Measurements from ENCODE around the gene CATSPERD.
"Not testable (repeated sequence)": the region's sequence is repeated elsewhere in the genome, so short reads cannot be mapped to it uniquely, and the experiment has no call there.

The CATSPERD gene

GRCh38 chr19:5697022-5697889, 23.2 kb upstream of the CATSPERD start:
- no peak for DNase-seq (ENCODE audit: low read depth)

- DNase-seq (ENCODE audit: low read depth) = no peak
These were observed 22.4 kb upstream of the CATSPERD start for GRCh38 chr19:5697890-5698634.

- DNase-seq (ENCODE audit: low read depth) = no peak
These were observed 21.6 kb upstream of the CATSPERD start for GRCh38 chr19:5698635-5699422.

- DNase-seq (ENCODE audit: low read depth) = no peak
These were observed 19.9 kb upstream of the CATSPERD start for GRCh38 chr19:5700455-5701092.

GRCh38 chr19:5702053-5702410, 18.4 kb upstream of the CATSPERD start:
- DNase-seq (ENCODE audit: low read depth) = not testable (repeated sequence)

GRCh38 chr19:5703819-5704818, 16.3 kb upstream of the CATSPERD start:
- no peak for DNase-seq (ENCODE audit: low read depth)

GRCh38 chr19:5705552-5705951, 14.9 kb upstream of the CATSPERD start:
- no peak for DNase-seq (ENCODE audit: low read depth)

GRCh38 chr19:5706876-5707573, 13.4 kb upstream of the CATSPERD start:
- no peak for DNase-seq (ENCODE audit: low read depth)

- DNase-seq (ENCODE audit: low read depth) = no peak
These were observed 12.6 kb upstream of the CATSPERD start for GRCh38 chr19:5707576-5708575.

- DNase-seq (ENCODE audit: low read depth) = no peak
These were observed 9.4 kb upstream of the CATSPERD start for GRCh38 chr19:5711025-5711424.

- DNase-seq (ENCODE audit: low read depth) = no peak
These were observed 8.7 kb upstream of the CATSPERD start for GRCh38 chr19:5711713-5712161.

GRCh38 chr19:5713228-5713627, 7.2 kb upstream of the CATSPERD start:
- no peak for DNase-seq (ENCODE audit: low read depth)

- DNase-seq (ENCODE audit: low read depth) = no peak
These were observed 5.6 kb upstream of the CATSPERD start for GRCh38 chr19:5714816-5715215.

- DNase-seq (ENCODE audit: low read depth) = no peak
These were observed 3.1 kb upstream of the CATSPERD start for GRCh38 chr19:5717215-5717935.

- peak; percentile 34 for DNase-seq (ENCODE audit: low read depth)
These were observed 2.3 kb upstream of the CATSPERD start for GRCh38 chr19:5718037-5718578.

GRCh38 chr19:5718579-5719273, 1.7 kb upstream of the CATSPERD start:
- peak; percentile 77 for DNase-seq (ENCODE audit: low read depth)

GRCh38 chr19:5719274-5719960, 1.0 kb upstream of the CATSPERD start:
- DNase-seq (ENCODE audit: low read depth) = no peak

Data from non-pigmented ciliary epithelial cell (primary cell).